ENCODE data around the gene USP49.

The USP49 gene

DNA sequence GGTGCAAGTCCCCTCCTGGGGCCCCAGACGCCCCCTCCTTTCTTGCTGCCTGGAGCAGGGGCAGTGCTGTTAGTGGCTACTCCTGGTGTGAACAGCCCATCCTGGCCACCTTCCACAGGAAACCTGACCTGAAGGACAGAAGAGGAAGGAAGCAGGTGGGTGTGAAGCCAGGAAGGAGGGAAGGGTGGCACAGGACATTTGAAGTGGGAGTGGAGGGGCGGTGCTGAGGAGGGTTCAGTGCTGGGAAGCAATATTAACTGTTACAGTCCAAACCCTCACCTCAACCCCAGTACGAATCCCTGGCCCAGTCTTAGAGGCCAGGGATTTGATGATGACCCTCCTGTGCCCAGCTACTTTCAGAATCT, 113.8 kb downstream of the USP49 start:
- no peak for TF ChIP-seq CTCF (conservative IDR thresholded peaks at IDR 0.05; ENCODE audit: low read depth, low read length)
- peak overlapping the region; percentile 67 for H3K4me3 ChIP-seq (ENCODE audit: low read depth, low read length)
- DNase-seq (ENCODE audit: low read depth): no peak

- TF ChIP-seq CTCF (conservative IDR thresholded peaks at IDR 0.05; ENCODE audit: low read depth, low read length): no peak
- H3K4me3 ChIP-seq (ENCODE audit: low read depth, low read length): peak within 1 kb of the TSS; percentile 67
Observed at GRCh38 chr6:41780551-41781365, 114.4 kb downstream of the USP49 start, which contains the start of gene PRICKLE4. TSS of gene PRICKLE4 (plus strand) at chr6:41780782. CDS start at chr6:41783474, 2,692 bp downstream.

DNA sequence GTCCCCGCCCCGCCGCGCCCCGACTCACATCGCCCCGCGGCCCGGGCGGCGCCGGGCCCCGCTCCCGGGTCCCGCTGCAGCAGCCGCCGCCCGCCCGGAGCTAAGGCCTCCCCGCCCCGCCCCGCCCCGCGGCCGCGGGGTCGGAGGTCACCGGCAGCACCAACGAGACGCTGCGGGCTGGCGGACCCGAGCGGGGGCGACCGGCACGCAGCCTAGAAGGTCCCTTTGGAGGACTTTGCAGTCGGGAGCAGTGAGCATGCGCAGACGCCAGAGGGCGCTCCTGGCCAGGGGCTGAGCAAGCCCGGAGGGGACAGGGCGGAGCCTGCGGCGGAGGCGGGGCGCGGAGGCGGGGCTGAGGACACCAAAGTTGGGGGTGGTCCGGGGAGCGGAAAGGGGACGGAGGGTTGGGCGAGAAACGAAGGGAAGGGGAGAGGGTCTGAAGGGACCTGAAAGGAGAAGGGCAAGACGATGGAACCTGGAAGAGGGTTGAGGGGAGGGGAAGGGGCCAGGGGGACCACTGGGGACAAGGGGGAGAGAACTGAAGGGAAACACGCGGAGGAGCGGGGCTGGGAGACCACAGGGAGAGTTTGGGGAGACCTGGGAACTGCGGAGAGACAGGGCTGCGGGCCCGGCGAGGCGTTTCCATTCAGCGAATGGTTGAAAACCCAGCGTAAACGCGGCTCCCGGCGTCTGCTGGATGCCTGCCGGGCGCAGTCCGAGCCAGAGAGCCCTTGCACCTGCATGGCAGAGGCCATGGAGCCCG, 115.2 kb downstream of the USP49 start, which contains the start of gene FRS3:
Gene FRS3, minus strand, starts transcription at position 113 of the 763 bp plus-strand sequence. CDS start 2,913 bp downstream, outside the sequence.
- H3K4me3 ChIP-seq (ENCODE audit: low read depth, low read length): peak within 1 kb of the TSS; percentile 67
- TF ChIP-seq CTCF (conservative IDR thresholded peaks at IDR 0.05; ENCODE audit: low read depth, low read length): peak; percentile 85
- peak; percentile 95 for DNase-seq (ENCODE audit: low read depth)

More at GRCh38 chr6:41780551-41781365, 114.4 kb downstream of the USP49 start, which contains the start of gene PRICKLE4:
- DNase-seq (ENCODE audit: low read depth): peak; percentile 34

DNA sequence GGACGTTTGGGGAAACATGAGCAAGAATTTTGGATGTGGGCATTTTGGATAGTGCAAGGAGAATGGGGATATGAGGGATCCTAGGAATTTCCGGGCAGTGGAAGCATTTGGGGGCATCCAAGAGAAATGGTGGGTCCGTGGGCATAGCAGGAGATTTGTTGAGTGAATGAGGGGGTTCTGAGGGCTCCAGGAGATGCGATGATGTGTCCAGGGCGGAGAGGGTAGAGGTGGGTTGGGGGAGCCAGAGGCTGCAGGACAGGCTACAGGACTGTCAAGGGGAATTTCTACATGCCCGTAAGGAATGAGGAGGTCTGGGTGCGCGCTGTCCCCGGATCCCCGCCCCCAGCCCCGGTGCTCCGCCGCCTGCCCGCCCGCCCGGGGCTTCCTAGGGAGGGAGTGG, 115.8 kb downstream of the USP49 start:
- no peak for DNase-seq (ENCODE audit: low read depth)
- no peak for TF ChIP-seq CTCF (conservative IDR thresholded peaks at IDR 0.05; ENCODE audit: low read depth, low read length)
- H3K4me3 ChIP-seq (ENCODE audit: low read depth, low read length): peak overlapping the region; percentile 67

- peak overlapping the region; percentile 67 for H3K4me3 ChIP-seq (ENCODE audit: low read depth, low read length)
- no peak for DNase-seq (ENCODE audit: low read depth)
- TF ChIP-seq CTCF (conservative IDR thresholded peaks at IDR 0.05; ENCODE audit: low read depth, low read length): no peak
Observed at GRCh38 chr6:41778895-41779294, 116.3 kb downstream of the USP49 start.

- no peak overlapping the region for H3K4me3 ChIP-seq (ENCODE audit: low read depth, low read length)
- TF ChIP-seq CTCF (conservative IDR thresholded peaks at IDR 0.05; ENCODE audit: low read depth, low read length): no peak
- no peak for DNase-seq (ENCODE audit: low read depth)
Observed at GRCh38 chr6:41777551-41778285, 117.5 kb downstream of the USP49 start.
